Dermis microvascular lymphatic vessel endothelial cell (primary cell): ENCODE measurements around the gene BEST2. TPM values are rescaled to one million over a fixed set of nuclear protein-coding genes. Genes with fewer than 3 reads are reported as not detected.
A peak's percentile ranks its signal among the peaks of the same experiment; 100 is the strongest.
"Not testable (repeated sequence)": the region's sequence is repeated elsewhere in the genome, so short reads cannot be mapped to it uniquely, and the experiment has no call there.

Experiments
- DNase-seq, 2 donors: peaks; one replicate each; pipeline versions ENCODE4 v3.0.0 to v3.0.0-alpha.2; 2010; ENCODE audit warnings: low read depth in 2 of 2
- total RNA-seq: library from RNA; depleted of rRNA; stranded (reverse); fragments of >200 nt; gene quantifications from 2 replicates; pipeline ENCODE4 v1.2.1, GENCODE V29; 2014

The BEST2 gene
- total RNA-seq, 1 donor from 2014 or later, result not detected

GRCh38 chr19:12797607-12798006 lies 46.0 kb downstream of the BEST2 start:
- not testable (repeated sequence) for DNase-seq

- DNase-seq, result no peak
These were observed 48.3 kb downstream of the BEST2 start for GRCh38 chr19:12799742-12800465.

- DNase-seq, result no peak
These were observed 48.8 kb downstream of the BEST2 start for GRCh38 chr19:12800466-12800770.

GRCh38 chr19:12800923-12801465 lies 49.4 kb downstream of the BEST2 start:
- no peak for DNase-seq

GRCh38 chr19:12801466-12802266 lies 50.1 kb downstream of the BEST2 start, which contains the start of the genes PRDX2 and THSD8:
Gene PRDX2, minus strand, starts transcription at chr19:12801800. Its CDS starts 539 bp downstream, at chr19:12801261.
Gene THSD8, plus strand, starts transcription at chr19:12802069. Its CDS starts 3 bp downstream, at chr19:12802072.
- DNase-seq, result peak in 1 of 2 donors; percentile 78

GRCh38 chr19:12802267-12803106 lies 50.9 kb downstream of the BEST2 start:
- no peak for DNase-seq

- no peak for DNase-seq
These were observed 52.5 kb downstream of the BEST2 start for GRCh38 chr19:12804051-12804450.

GRCh38 chr19:12806242-12807081 lies 54.9 kb downstream of the BEST2 start, which contains the start of gene RNASEH2A:
Gene RNASEH2A, plus strand, starts transcription at chr19:12806584. Its CDS starts 90 bp downstream, at chr19:12806674.
- peak; percentile 70 to 91 for DNase-seq

Other genes with a start within 250 kb of the BEST2 start
- 6.5 and 8.6 TPM in 2 replicates for gene ZNF564, start 200.3 kb upstream of the BEST2 start, total RNA-seq
- 6.5 and 6.8 TPM in 2 replicates for gene ZNF490, start 141.0 kb upstream of the BEST2 start, total RNA-seq
- gene ZNF791, start 140.9 kb upstream of the BEST2 start, total RNA-seq, result 10.4 and 11.2 TPM in 2 replicates
- gene MAN2B1, start 85.0 kb upstream of the BEST2 start, total RNA-seq, result 35.4 and 68.9 TPM in 2 replicates
- 5.8 and 6.7 TPM in 2 replicates for gene WDR83, start 85.0 kb upstream of the BEST2 start, total RNA-seq
- 46.1 and 53.2 TPM in 2 replicates for gene DHPS, start 69.9 kb upstream of the BEST2 start, total RNA-seq
- not detected in 2 replicates for gene GNG14, start 63.8 kb upstream of the BEST2 start, total RNA-seq
- gene FBXW9, start 55.2 kb upstream of the BEST2 start, total RNA-seq, result 6.2 and 9.0 TPM in 2 replicates
- gene TNPO2, start 27.9 kb upstream of the BEST2 start, total RNA-seq, result 14.2 and 34.3 TPM in 2 replicates
- gene TRIR, start 17.1 kb upstream of the BEST2 start, total RNA-seq, result 120 and 166 TPM in 2 replicates
- 82.2 and 92.3 TPM in 2 replicates for gene GET3, start 14.3 kb upstream of the BEST2 start, total RNA-seq
- 6.2 and 12.0 TPM in 2 replicates for gene HOOK2, start 23.8 kb downstream of the BEST2 start, total RNA-seq
- 71.4 and 164 TPM in 2 replicates for gene JUNB, start 39.7 kb downstream of the BEST2 start, total RNA-seq
- gene PRDX2, start 50.0 kb downstream of the BEST2 start, total RNA-seq, result 199 and 256 TPM in 2 replicates
- gene THSD8, start 50.3 kb downstream of the BEST2 start, total RNA-seq, result not detected in 2 replicates
- 15.0 and 16.6 TPM in 2 replicates for gene RNASEH2A, start 54.8 kb downstream of the BEST2 start, total RNA-seq
- gene RTBDN, start 82.8 kb downstream of the BEST2 start, total RNA-seq, result not detected in 2 replicates
- 0.26 and 1.1 TPM in 2 replicates for gene MAST1, start 86.7 kb downstream of the BEST2 start, total RNA-seq
- gene DNASE2, start 129.7 kb downstream of the BEST2 start, total RNA-seq, result 19.1 and 33.5 TPM in 2 replicates
- gene KLF1, start 135.4 kb downstream of the BEST2 start, total RNA-seq, result 0.13 and 0.25 TPM in 2 replicates
- gene GCDH, start 139.4 kb downstream of the BEST2 start, total RNA-seq, result 18.9 and 20.4 TPM in 2 replicates
- 0.25 and 0.26 TPM in 2 replicates for gene SYCE2, start 167.5 kb downstream of the BEST2 start, total RNA-seq
- gene FARSA, start 181.9 kb downstream of the BEST2 start, total RNA-seq, result 44.6 and 49.3 TPM in 2 replicates
- gene CALR, start 186.8 kb downstream of the BEST2 start, total RNA-seq, result 1,348 and 1,401 TPM in 2 replicates
- 52.4 and 59.2 TPM in 2 replicates for gene RAD23A, start 194.1 kb downstream of the BEST2 start, total RNA-seq
- 17.6 and 24.0 TPM in 2 replicates for gene GADD45GIP1, start 205.4 kb downstream of the BEST2 start, total RNA-seq
- 0.25 and 0.26 TPM in 2 replicates for gene DAND5, start 217.8 kb downstream of the BEST2 start, total RNA-seq
- gene NFIX, start 243.7 kb downstream of the BEST2 start, total RNA-seq, result 16.9 and 22.3 TPM in 2 replicates